ENCODE results near the gene ALOX15B.

ALOX15B gene

GRCh38 chr17:8014558-8014850 lies 24.4 kb upstream of the ALOX15B start:
- TF ChIP-seq ZBTB7A (IDR thresholded peaks at IDR 0.05; ENCODE audit: low read depth) (no peak), YY1 (IDR thresholded peaks at IDR 0.05; ENCODE audit: low read depth) (no peak), CEBPB (IDR thresholded peaks at IDR 0.05) (no peak), RAD21 (IDR thresholded peaks at IDR 0.05; ENCODE audit: low read depth) (no peak), EGR1 (IDR thresholded peaks at IDR 0.05) (no peak), CREB1 (IDR thresholded peaks at IDR 0.05; ENCODE audit: low read depth) (no peak), REST (IDR thresholded peaks at IDR 0.05; ENCODE audit: low read depth) (no peak), USF1 (IDR thresholded peaks at IDR 0.05) (no peak), TAF1 (IDR thresholded peaks at IDR 0.05; ENCODE audit: low read depth) (no peak), TCF12 (IDR thresholded peaks at IDR 0.05; ENCODE audit: low read depth) (no peak), MAX (IDR thresholded peaks at IDR 0.05) (no peak), NFIC (IDR thresholded peaks at IDR 0.05) (no peak)

GRCh38 chr17:8015236-8015956 lies 23.5 kb upstream of the ALOX15B start:
- no peak for TF ChIP-seq EGR1 (IDR thresholded peaks at IDR 0.05)
- no peak for TF ChIP-seq TAF1 (IDR thresholded peaks at IDR 0.05; ENCODE audit: low read depth)
- no peak for TF ChIP-seq TCF12 (IDR thresholded peaks at IDR 0.05; ENCODE audit: low read depth)

- peak; percentile 57; the same call in 1 of the 2 replicates for TF ChIP-seq EGR1 (IDR thresholded peaks at IDR 0.05)
- TF ChIP-seq ZBTB7A (IDR thresholded peaks at IDR 0.05; ENCODE audit: low read depth): 0 out of 2 replicates have a peak, but pooled peaks have one; percentile 48
- TF ChIP-seq CREB1 (IDR thresholded peaks at IDR 0.05; ENCODE audit: low read depth): no peak
- no peak for TF ChIP-seq TEAD4 (IDR thresholded peaks at IDR 0.05)
Observed at GRCh38 chr17:8015957-8016631, 22.8 kb upstream of the ALOX15B start.

GRCh38 chr17:8016632-8017424 lies 22.0 kb upstream of the ALOX15B start:
- no peak for TF ChIP-seq NFIC (IDR thresholded peaks at IDR 0.05)
- peak; percentile 68 for TF ChIP-seq RAD21 (IDR thresholded peaks at IDR 0.05; ENCODE audit: low read depth)

GRCh38 chr17:8018436-8018835 lies 20.4 kb upstream of the ALOX15B start:
- no peak for TF ChIP-seq CEBPB (IDR thresholded peaks at IDR 0.05)
- TF ChIP-seq MAX (IDR thresholded peaks at IDR 0.05): no peak
- TF ChIP-seq USF1 (IDR thresholded peaks at IDR 0.05): no peak
- no peak for TF ChIP-seq TEAD4 (IDR thresholded peaks at IDR 0.05)
- no peak for TF ChIP-seq YY1 (IDR thresholded peaks at IDR 0.05; ENCODE audit: low read depth)
- no peak for TF ChIP-seq NFIC (IDR thresholded peaks at IDR 0.05)
- TF ChIP-seq CREB1 (IDR thresholded peaks at IDR 0.05; ENCODE audit: low read depth): no peak
- no peak for TF ChIP-seq RAD21 (IDR thresholded peaks at IDR 0.05; ENCODE audit: low read depth)
- no peak for TF ChIP-seq TAF1 (IDR thresholded peaks at IDR 0.05; ENCODE audit: low read depth)

- TF ChIP-seq CEBPB (IDR thresholded peaks at IDR 0.05) (no peak), ZBTB7A (IDR thresholded peaks at IDR 0.05; ENCODE audit: low read depth) (no peak), EGR1 (IDR thresholded peaks at IDR 0.05) (no peak), YY1 (IDR thresholded peaks at IDR 0.05; ENCODE audit: low read depth) (no peak), REST (IDR thresholded peaks at IDR 0.05; ENCODE audit: low read depth) (no peak), RAD21 (IDR thresholded peaks at IDR 0.05; ENCODE audit: low read depth) (no peak), TEAD4 (IDR thresholded peaks at IDR 0.05) (no peak), CREB1 (IDR thresholded peaks at IDR 0.05; ENCODE audit: low read depth) (no peak), TCF12 (IDR thresholded peaks at IDR 0.05; ENCODE audit: low read depth) (no peak), USF1 (IDR thresholded peaks at IDR 0.05) (no peak)
Observed at GRCh38 chr17:8019166-8019565, 19.7 kb upstream of the ALOX15B start.
